SK-N-SH (cell line): ENCODE data around the gene TSKS. TPM values are rescaled to one million over a fixed set of nuclear protein-coding genes. Genes with fewer than 3 reads are reported as not detected.
A peak's percentile ranks its signal among the peaks of the same experiment; 100 is the strongest.

Experiments used
- CTCF ChIA-PET: fragments of 300-600, 350-600 bp; formaldehyde crosslinking; extraction: SDS; loops from one replicate; lab custom pipeline; 2021; lab: Yijun Ruan, JAX
- POLR2A ChIA-PET: fragments of 350-600 bp; sonication (Branson Sonifier 250); formaldehyde crosslinking; extraction: SDS; loops from one replicate; lab custom pipeline; 2020; ENCODE audit warnings: antibody characterized with exemption, inconsistent platforms; lab: Yijun Ruan, JAX
- DNase-seq: peaks from one replicate; pipeline ENCODE4 v3.0.0; 2012
- H2AFZ ChIP-seq: fragments of 200-600 bp; sonication (generic); 2 replicates; pipeline ENCODE4 v1.8.1; 2016; ENCODE audit warnings: antibody characterized with exemption, mild to moderate bottlenecking, low read depth
- H3F3A ChIP-seq: fragments of 200-600 bp; sonication (generic); replicated peaks from 2 replicates; pipeline ENCODE3; 2016; ENCODE audit warnings: antibody characterized with exemption, mild to moderate bottlenecking; ENCODE audit not compliant: insufficient read depth
- H3K27ac ChIP-seq, 2 experiments: fragments of 200-500 bp in 1 of 2; fragments of 200-600 bp in 1 of 2; sonication (Bioruptor generic) in 1 of 2; sonication (generic), shearing (Covaris generic) in 1 of 2; 2 replicates each; pipeline versions ENCODE4 v1.5.1 to v1.6.1; 2014 to 2016; ENCODE audit warnings: low read depth in 2 of 2, inconsistent platforms in 1 of 2, low read length in 1 of 2, mild to moderate bottlenecking in 1 of 2, mixed read lengths in 1 of 2
- H3K27me3 ChIP-seq: fragments of 200-600 bp; sonication (generic), shearing (Covaris generic); 2 replicates; pipeline ENCODE4 v1.6.1; 2016; ENCODE audit warnings: mixed run types; ENCODE audit not compliant: insufficient read depth
- H3K36me3 ChIP-seq, 2 experiments: fragments of 200-500 bp in 1 of 2; fragments of 200-600 bp in 1 of 2; sonication (Bioruptor generic) in 1 of 2; sonication (generic) in 1 of 2; replicated peaks in 1 of 2; 2 replicates each; pipeline versions ENCODE3 to v1.5.1; 2014 to 2016; ENCODE audit warnings: low read length in 1 of 2, mild to moderate bottlenecking in 1 of 2; ENCODE audit not compliant: insufficient read depth in 2 of 2, control insufficient read depth in 1 of 2
- H3K4me1 ChIP-seq, 2 experiments: fragments of 200-500 bp in 1 of 2; fragments of 200-600 bp in 1 of 2; sonication (Bioruptor generic) in 1 of 2; sonication (generic), shearing (Covaris generic) in 1 of 2; 2 replicates each; pipeline versions ENCODE4 v1.5.1 to v1.6.1; 2014 to 2016; ENCODE audit warnings: low read depth in 1 of 2, low read length in 1 of 2, mixed run types in 1 of 2; ENCODE audit not compliant: insufficient read depth in 2 of 2, control insufficient read depth in 1 of 2
- H3K4me2 ChIP-seq: fragments of 200-600 bp; sonication (generic), shearing (Covaris generic); 2 replicates; pipeline ENCODE4 v1.6.1; 2017; ENCODE audit warnings: mixed run types
- H3K4me3 ChIP-seq, 2 experiments: fragments of 200-500 bp in 1 of 2; fragments of 200-600 bp in 1 of 2; sonication (Bioruptor generic) in 1 of 2; sonication (generic), shearing (Covaris generic) in 1 of 2; 2 replicates each; pipeline versions ENCODE4 v1.5.1 to v1.8.1; 2014 to 2016; ENCODE audit warnings: low read depth in 2 of 2, inconsistent platforms in 1 of 2, low read length in 1 of 2, mild to moderate bottlenecking in 1 of 2, mixed read lengths in 1 of 2, moderate library complexity in 1 of 2
- H3K79me2 ChIP-seq: fragments of 200-600 bp; sonication (generic); 2 replicates; pipeline ENCODE4 v1.8.1; 2017; ENCODE audit warnings: mild to moderate bottlenecking; ENCODE audit not compliant: insufficient read depth
- H3K9ac ChIP-seq: fragments of 200-600 bp; sonication (generic); 2 replicates; pipeline ENCODE4 v1.6.1; 2017; ENCODE audit warnings: mixed run types
- H3K9me2 ChIP-seq: fragments of 200-600 bp; sonication (generic); 2 replicates; pipeline ENCODE4 v1.6.1; 2017; ENCODE audit warnings: mixed run types
- H3K9me3 ChIP-seq: fragments of 200-600 bp; sonication (generic); 2 replicates; pipeline ENCODE4 v1.6.1; 2017; ENCODE audit warnings: mixed run types, mild to moderate bottlenecking, moderate library complexity
- H4K20me1 ChIP-seq: fragments of 200-600 bp; sonication (generic); 2 replicates; pipeline ENCODE4 v1.6.1; 2017; ENCODE audit warnings: mild to moderate bottlenecking, mixed run types; ENCODE audit not compliant: insufficient read depth
- ELF1 ChIP-seq: IDR thresholded peaks from 2 replicates; pipeline ENCODE4 v1.4.0; 2012
- EZH2phosphoT487 ChIP-seq: fragments of 200-600 bp; sonication (generic); IDR thresholded peaks from 2 replicates; pipeline ENCODE4 v1.6.1; 2017; ENCODE audit warnings: low read depth, mixed run types, mild to moderate bottlenecking, antibody characterized with exemption, moderate library complexity, borderline replicate concordance
- FOSL2 ChIP-seq: IDR thresholded peaks from 2 replicates; pipeline ENCODE4 v1.4.0; 2012; ENCODE audit warnings: low read depth, mild to moderate bottlenecking, moderate library complexity, borderline replicate concordance
- FOXJ3 ChIP-seq: sonication (generic); formaldehyde crosslinking; IDR thresholded peaks from 2 replicates; pipeline ENCODE4 v1.5.1; 2020; ENCODE audit warnings: mild to moderate bottlenecking, missing genetic modification reagents
- FOXM1 ChIP-seq: IDR thresholded peaks from 2 replicates; pipeline ENCODE4 v1.4.0; 2012; ENCODE audit warnings: low read depth, mild to moderate bottlenecking
- GATA2 ChIP-seq: sonication (generic); formaldehyde crosslinking; IDR thresholded peaks from 2 replicates; pipeline ENCODE4 v1.5.0; 2020; ENCODE audit warnings: mild to moderate bottlenecking, missing genetic modification reagents
- JUND ChIP-seq: IDR thresholded peaks from 2 replicates; pipeline ENCODE4 v1.4.0; 2012
- MAX ChIP-seq: IDR thresholded peaks from 2 replicates; pipeline ENCODE4 v1.4.0; 2012; ENCODE audit warnings: low read depth
- MEF2A ChIP-seq: IDR thresholded peaks from 2 replicates; pipeline ENCODE4 v1.4.0; 2012; ENCODE audit warnings: low read depth, borderline replicate concordance
- MXI1 ChIP-seq: IDR thresholded peaks from 2 replicates; pipeline ENCODE4 v1.6.1; 2012; ENCODE audit warnings: mild to moderate bottlenecking, low read depth, low read length, improper control_type of control experiment
- NFIC ChIP-seq: IDR thresholded peaks from 2 replicates; pipeline ENCODE4 v1.4.0; 2012; ENCODE audit warnings: borderline replicate concordance
- POLR2AphosphoS5 ChIP-seq: IDR thresholded peaks from 2 replicates; pipeline ENCODE4 v1.6.1; 2012; ENCODE audit warnings: low read depth, low read length
- RCOR1 ChIP-seq: fragments of 150-350 bp; IDR thresholded peaks from 2 replicates; pipeline ENCODE4 v1.6.1; 2017; ENCODE audit warnings: antibody characterized with exemption, low read length
- REST ChIP-seq: IDR thresholded peaks from 2 replicates; pipeline ENCODE4 v1.6.1; 2012; ENCODE audit warnings: mild to moderate bottlenecking, low read depth, low read length, moderate library complexity
- RFX5 ChIP-seq: IDR thresholded peaks from 2 replicates; pipeline ENCODE4 v1.6.1; 2012; ENCODE audit warnings: mild to moderate bottlenecking, improper control_type of control experiment, low read length
- TAF1 ChIP-seq: IDR thresholded peaks from 2 replicates; pipeline ENCODE4 v1.6.1; 2012; ENCODE audit warnings: low read depth, mild to moderate bottlenecking, low read length, moderate library complexity, borderline replicate concordance
- TCF12 ChIP-seq: IDR thresholded peaks from 2 replicates; pipeline ENCODE4 v1.4.0; 2012
- TEAD4 ChIP-seq: IDR thresholded peaks from 2 replicates; pipeline ENCODE4 v1.4.0; 2012; ENCODE audit warnings: mild to moderate bottlenecking, borderline replicate concordance; ENCODE audit not compliant: insufficient read depth
- USF2 ChIP-seq: fragments of 150-350 bp; IDR thresholded peaks from 2 replicates; pipeline ENCODE4 v1.6.1; 2017; ENCODE audit warnings: antibody characterized with exemption, low read length, low read depth, borderline replicate concordance
- YY1 ChIP-seq: IDR thresholded peaks from 2 replicates; pipeline ENCODE4 v1.4.0; 2012; ENCODE audit warnings: low read depth, mild to moderate bottlenecking
- ZBTB33 ChIP-seq: IDR thresholded peaks from 2 replicates; pipeline ENCODE4 v1.4.0; 2012; ENCODE audit warnings: low read depth, borderline replicate concordance
- WGBS: methylation state at CpG from one replicate; pipeline ENCODE4 v1.1.6; 2017; ENCODE audit warnings: low lambda C conversion rate; 5-methylcytosine and 5-hydroxymethylcytosine counted together
- polyA plus RNA-seq, 3 experiments: library from polyadenylated mRNA; depleted of rRNA; stranded (reverse); fragments of >200 nt; gene quantifications; 2 replicates each; pipeline ENCODE4 v1.2.3, GENCODE V29; 2012

Gene TSKS
- polyA plus RNA-seq, 1 of the 3 experiments (the other 2 are of a cell fraction): not detected

- H3K4me3 ChIP-seq: no peak overlapping the region
- no peaks in the 10 kb centered on the region for H3K4me1 ChIP-seq
- H3K9me3 ChIP-seq: no peaks in the 10 kb centered on the region
- H3K79me2 ChIP-seq: no peaks in the 10 kb centered on the region
- no peaks in the 10 kb centered on the region for H3F3A ChIP-seq
- TF ChIP-seq ZBTB33: no peak
- no peak for TF ChIP-seq TCF12
- TF ChIP-seq MXI1: no peak
- no peak for TF ChIP-seq FOXJ3
- TF ChIP-seq FOXM1: no peak
- TF ChIP-seq GATA2 (CRISPR knock-in tag): no peak
- no peak for TF ChIP-seq MAX
- H3K9ac ChIP-seq: no peak overlapping the region
- H3K27me3 ChIP-seq: no peaks in the 10 kb centered on the region
- H2AFZ ChIP-seq: no peak overlapping the region
- H3K4me2 ChIP-seq: no peak overlapping the region
- ChIA-PET CTCF (no interaction called here), POLR2A (no interaction called here)
- no peaks in the 10 kb centered on the region for H3K9me2 ChIP-seq
- DNase-seq: peak; percentile 44
- no peak overlapping the region for H3K27ac ChIP-seq
- H3K36me3 ChIP-seq: peaks cover 21 to 25% of the 10 kb centered on the region in 2 experiments
- 91% methylated on average over 26 of the region's 40 CpGs for WGBS
- no peaks in the 10 kb centered on the region for H4K20me1 ChIP-seq
Observed at GRCh38 chr19:49701271-49701786, 61.8 kb downstream of the TSKS start.

GRCh38 chr19:49700563-49700962, 62.5 kb downstream of the TSKS start:
- WGBS: 81% methylated on average over 2 of the region's 11 CpGs
- no peak overlapping the region for H3K4me2 ChIP-seq
- DNase-seq: no peak
- H3K79me2 ChIP-seq: no peaks in the 10 kb centered on the region
- H3K27ac ChIP-seq: no peak overlapping the region
- H3K9me3 ChIP-seq: no peaks in the 10 kb centered on the region
- H3K4me1 ChIP-seq: no peaks in the 10 kb centered on the region
- H4K20me1 ChIP-seq: no peaks in the 10 kb centered on the region
- no peaks in the 10 kb centered on the region for H3F3A ChIP-seq
- CTCF ChIA-PET: interaction anchor here (0.9 to 2.4 kb wide), 3 partner anchors 11 to 22 kb away, joined by 3 to 8 read pairs (median 4); partner anchors contain the start of gene ADM5
- peaks cover 15 to 26% of the 10 kb centered on the region in 2 experiments for H3K36me3 ChIP-seq
- no peak overlapping the region for H3K4me3 ChIP-seq
- no peaks in the 10 kb centered on the region for H3K27me3 ChIP-seq
- no peak overlapping the region for H3K9ac ChIP-seq
- POLR2A ChIA-PET: interaction anchor here (1.4 kb wide), 1 partner anchor 12 kb away, joined by 3 read pairs; no protein-coding TSS in a partner anchor
- H2AFZ ChIP-seq: no peak overlapping the region
- H3K9me2 ChIP-seq: no peaks in the 10 kb centered on the region
- TF ChIP-seq POLR2AphosphoS5 (no peak), USF2 (no peak), NFIC (no peak), ELF1 (no peak), EZH2phosphoT487 (no peak), GATA2 (CRISPR knock-in tag) (no peak), RFX5 (no peak), RCOR1 (no peak), TEAD4 (no peak), FOSL2 (no peak), TAF1 (no peak), MEF2A (no peak), YY1 (no peak), JUND (no peak), FOXJ3 (no peak), REST (no peak)
